ENCODE results near the gene GALNT2.

Gene GALNT2

GRCh38 chr1:230265200-230266115 is 198.4 kb downstream of the GALNT2 start:
- no peak for DNase-seq

DNA sequence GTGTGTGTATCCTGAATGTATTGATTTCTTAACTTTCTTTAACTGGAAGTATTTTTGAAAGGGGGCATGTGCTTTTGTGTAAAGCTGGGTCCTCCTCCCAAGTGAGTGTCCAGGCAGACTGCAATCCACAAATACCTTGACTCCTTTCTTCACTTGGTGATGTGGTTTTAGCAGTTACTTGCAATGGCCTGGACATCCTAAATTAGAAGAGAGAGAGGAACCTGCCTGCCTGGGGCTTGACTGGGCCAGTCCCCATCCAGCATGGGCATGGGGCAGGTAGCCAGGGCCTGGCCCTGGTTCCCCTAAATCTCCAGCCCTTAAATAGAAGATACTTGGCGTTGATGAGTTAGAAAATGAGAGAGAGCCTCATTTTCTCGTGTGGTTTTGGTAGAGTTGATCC is 199.4 kb downstream of the GALNT2 start:
- no peak for DNase-seq

DNA sequence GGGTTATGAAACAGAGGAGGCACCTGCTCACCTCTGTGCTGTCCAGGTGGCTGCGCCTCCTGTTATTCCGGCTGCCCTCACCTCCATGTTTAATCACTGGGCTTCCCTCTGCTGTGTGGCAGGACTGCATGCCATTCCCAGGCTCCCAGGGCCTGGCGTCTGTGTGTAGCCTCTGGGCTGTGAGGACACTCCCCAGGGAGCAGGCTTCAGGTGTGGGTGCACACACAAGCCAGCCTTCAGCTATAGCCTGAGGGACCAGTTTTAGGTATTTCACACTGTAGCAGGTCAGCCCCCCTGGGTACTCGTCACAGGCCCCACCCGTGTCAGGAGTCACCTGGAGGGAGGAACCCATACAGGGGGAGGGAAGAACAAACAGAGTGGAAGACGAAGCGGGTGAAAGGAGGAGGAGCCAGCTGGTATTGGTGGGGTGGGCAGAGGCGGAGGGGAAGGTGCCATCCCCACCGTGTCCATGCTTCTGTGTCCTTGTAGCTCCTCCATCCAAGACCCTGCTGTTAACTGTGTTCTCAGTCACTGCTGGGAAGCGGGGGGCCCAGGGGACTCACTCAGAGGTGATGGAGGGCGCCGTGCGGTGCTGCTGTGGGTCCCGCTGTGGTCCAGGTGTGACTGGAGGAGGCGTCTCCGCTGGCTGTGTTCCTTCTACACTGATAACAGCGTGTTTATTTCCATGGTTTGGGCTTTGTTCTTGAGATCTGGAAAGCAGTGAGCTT is 200.5 kb downstream of the GALNT2 start:
- DNase-seq: no peak

- peak; percentile 40 to 70 (median 66) for DNase-seq
Measured at GRCh38 chr1:230268371-230269170, 201.5 kb downstream of the GALNT2 start.

DNA sequence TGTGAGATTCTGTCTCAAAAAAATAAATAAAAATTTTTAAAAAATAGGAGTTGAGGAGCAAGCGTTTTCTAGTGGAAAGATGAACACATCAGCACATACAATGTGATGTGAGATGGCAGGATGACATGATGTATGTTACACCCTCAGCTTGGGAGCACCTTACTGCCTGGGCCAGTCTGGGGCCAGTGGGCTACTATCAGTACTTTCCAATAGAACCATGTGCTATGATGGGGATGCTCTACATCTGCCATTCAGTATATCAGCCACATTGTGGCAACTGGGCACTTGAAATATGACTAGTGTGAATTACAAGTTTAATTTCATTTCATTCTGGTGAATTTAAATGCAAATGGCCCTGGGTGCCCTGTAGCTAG is 203.1 kb downstream of the GALNT2 start:
- DNase-seq: no peak

- no peak for DNase-seq
Measured at GRCh38 chr1:230270559-230271281, 203.7 kb downstream of the GALNT2 start.

DNA sequence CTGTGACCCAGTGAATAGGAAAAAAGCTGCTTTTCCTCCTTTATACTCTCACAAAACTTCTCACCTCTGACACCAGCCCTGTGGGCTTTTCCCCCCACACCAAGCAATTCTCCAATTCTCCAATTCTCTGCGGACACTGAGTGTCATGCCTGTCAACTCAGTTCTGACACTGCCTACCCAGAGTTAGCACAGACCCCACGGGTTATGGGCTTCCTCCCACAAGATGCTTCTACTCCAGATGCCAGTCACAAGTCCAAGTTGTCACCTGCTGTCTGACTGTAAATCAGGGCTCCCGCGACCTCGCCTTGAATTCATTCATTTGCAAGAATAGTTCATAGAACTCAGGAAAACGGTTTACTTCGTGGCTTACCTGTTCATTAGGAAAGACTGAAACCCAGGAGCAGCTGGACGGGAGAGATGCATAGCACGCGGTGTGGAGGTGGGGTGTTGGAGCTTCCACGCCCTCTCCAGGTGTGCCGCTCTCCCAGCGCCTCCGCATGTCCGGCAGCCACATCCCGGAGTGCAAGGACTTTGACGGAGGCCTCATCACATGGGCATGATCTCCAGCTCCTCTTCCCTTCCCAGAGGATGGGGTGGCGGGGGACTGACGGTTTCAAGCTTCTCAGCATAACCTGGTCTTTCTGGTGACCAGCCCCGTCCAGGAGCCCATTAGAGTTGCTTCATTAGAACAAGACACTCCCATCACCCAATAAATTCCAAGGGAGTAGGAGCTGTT is 204.4 kb downstream of the GALNT2 start:
- DNase-seq: no peak

DNA sequence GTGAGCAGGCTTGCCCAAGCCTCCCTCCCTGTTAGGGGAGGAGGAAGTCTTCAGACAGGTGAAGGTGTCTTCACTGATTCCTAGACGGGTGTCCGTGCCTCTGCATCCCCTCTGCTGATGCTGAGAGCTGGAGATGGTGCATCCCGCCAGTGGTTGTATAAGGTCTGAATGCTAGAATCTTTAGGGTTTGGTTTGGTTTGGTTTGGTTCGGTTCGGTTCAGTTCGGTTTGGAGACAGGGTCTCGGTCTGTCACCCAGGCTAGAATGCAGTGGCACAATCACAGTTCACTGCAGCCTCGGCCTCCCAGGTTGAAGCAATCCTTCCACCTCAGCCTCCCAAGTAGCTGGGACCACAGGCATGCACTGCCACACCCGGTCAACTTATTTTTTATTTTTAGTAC is 205.5 kb downstream of the GALNT2 start:
- DNase-seq: no peak

- no peak for DNase-seq
Measured at GRCh38 chr1:230273141-230273710, 206.2 kb downstream of the GALNT2 start.

- DNase-seq: no peak
Measured at GRCh38 chr1:230274254-230274653, 207.2 kb downstream of the GALNT2 start.

DNA sequence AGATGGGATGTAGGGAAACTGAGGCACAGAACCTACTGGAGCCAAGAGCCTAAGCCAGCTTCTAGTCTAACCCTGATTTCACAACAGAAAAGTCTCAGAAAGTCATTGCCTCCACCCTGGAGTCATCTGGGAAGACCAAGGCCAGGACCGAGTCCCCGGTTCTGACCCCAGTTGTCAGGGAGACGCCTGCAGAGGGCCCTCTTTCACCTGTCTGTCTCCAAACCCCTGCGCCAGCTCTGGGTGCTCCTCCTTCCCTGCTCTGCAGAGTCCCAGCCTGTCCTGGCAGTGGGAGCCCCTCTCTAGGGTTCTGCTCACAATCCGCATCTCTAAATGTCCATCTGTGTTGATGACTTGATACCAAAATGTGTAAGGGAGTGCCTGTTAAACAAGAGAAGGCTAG is 209.4 kb downstream of the GALNT2 start:
- no peak for DNase-seq

GRCh38 chr1:230277201-230278025 is 210.4 kb downstream of the GALNT2 start:
- DNase-seq: no peak

- DNase-seq: no peak
Measured at GRCh38 chr1:230278376-230278775, 211.3 kb downstream of the GALNT2 start.

- DNase-seq: no peak
Measured at GRCh38 chr1:230278871-230279582, 212.0 kb downstream of the GALNT2 start.

DNA sequence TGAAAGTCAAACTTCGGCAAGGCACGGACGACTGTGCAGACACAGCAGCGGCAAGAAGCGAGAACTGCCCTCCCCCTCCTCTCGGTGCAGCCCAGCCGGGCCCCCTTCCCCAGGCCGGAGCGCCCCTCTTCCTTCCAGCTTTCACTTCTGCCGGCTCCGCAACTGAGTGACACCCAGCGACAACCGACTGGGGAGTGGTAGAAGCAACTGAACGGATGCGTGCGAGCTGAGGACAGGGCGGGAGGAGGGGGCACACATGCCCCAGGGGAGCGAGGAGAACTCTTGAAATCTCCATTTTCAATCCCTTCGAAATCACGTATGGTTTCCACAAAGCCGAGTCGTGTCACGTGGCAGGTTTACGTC is 212.5 kb downstream of the GALNT2 start:
- DNase-seq: no peak

- DNase-seq: peak in 2 of 4 experiments; percentile 17 to 39
Measured at GRCh38 chr1:230280054-230280795, 213.2 kb downstream of the GALNT2 start.

- DNase-seq: no peak
Measured at GRCh38 chr1:230280906-230281413, 213.9 kb downstream of the GALNT2 start.

- no peak for DNase-seq
Measured at GRCh38 chr1:230281556-230281955, 214.5 kb downstream of the GALNT2 start.

GRCh38 chr1:230282157-230282556 is 215.1 kb downstream of the GALNT2 start:
- no peak for DNase-seq

Measured in suppressor macrophage (primary cell).